ENCODE data around the gene OOEP.
"Not testable (repeated sequence)": the region's sequence is repeated elsewhere in the genome, so short reads cannot be mapped to it uniquely, and the experiment has no call there.

OOEP gene

GRCh38 chr6:73369563-73369962 lies at the start of gene OOEP:
Gene OOEP, minus strand, starts transcription at chr6:73369897. Its CDS starts 105 bp downstream, at chr6:73369792.
- DNase-seq (ENCODE audit: low read depth in 2 of 2): no peak

GRCh38 chr6:73418081-73418741 lies 48.5 kb upstream of the OOEP start:
- no peak for DNase-seq (ENCODE audit: low read depth in 2 of 2)

- DNase-seq (ENCODE audit: low read depth in 2 of 2): no peak
These were observed 43.4 kb upstream of the OOEP start for GRCh38 chr6:73413102-73413501.

- no peak for DNase-seq (ENCODE audit: low read depth in 2 of 2)
These were observed 39.7 kb upstream of the OOEP start for GRCh38 chr6:73409395-73409794.

GRCh38 chr6:73400656-73401055 lies 31.0 kb upstream of the OOEP start:
- DNase-seq (ENCODE audit: low read depth in 2 of 2): no peak

GRCh38 chr6:73395875-73396274 lies 26.2 kb upstream of the OOEP start:
- DNase-seq (ENCODE audit: low read depth in 2 of 2): no peak

GRCh38 chr6:73394577-73395354 lies 25.1 kb upstream of the OOEP start, which contains the start of gene DDX43:
Gene DDX43, plus strand, starts transcription at chr6:73394828. Its CDS starts 78 bp downstream, at chr6:73394906.
- DNase-seq (ENCODE audit: low read depth in 2 of 2): peak in 1 of 2 experiments; percentile 0

GRCh38 chr6:73393278-73393677 lies 23.6 kb upstream of the OOEP start:
- DNase-seq (ENCODE audit: low read depth in 2 of 2): no peak

GRCh38 chr6:73392188-73392587 lies 22.5 kb upstream of the OOEP start:
- not testable (repeated sequence) for DNase-seq (ENCODE audit: low read depth in 2 of 2)

GRCh38 chr6:73391675-73392074 lies 22.0 kb upstream of the OOEP start:
- DNase-seq (ENCODE audit: low read depth in 2 of 2): no peak

GRCh38 chr6:73389854-73390253 lies 20.2 kb upstream of the OOEP start:
- no peak for DNase-seq (ENCODE audit: low read depth in 2 of 2)

- peak; percentile 12 to 15 for DNase-seq (ENCODE audit: low read depth in 2 of 2)
These were observed 19.3 kb upstream of the OOEP start for GRCh38 chr6:73388800-73389512.

GRCh38 chr6:73388433-73388799 lies 18.7 kb upstream of the OOEP start:
- no peak for DNase-seq (ENCODE audit: low read depth in 2 of 2)

GRCh38 chr6:73382462-73383113 lies 12.9 kb upstream of the OOEP start:
- no peak for DNase-seq (ENCODE audit: low read depth in 2 of 2)

- DNase-seq (ENCODE audit: low read depth in 2 of 2): not testable (repeated sequence)
These were observed 11.8 kb upstream of the OOEP start for GRCh38 chr6:73381531-73381930.

GRCh38 chr6:73377225-73377624 lies 7.5 kb upstream of the OOEP start:
- no peak for DNase-seq (ENCODE audit: low read depth in 2 of 2)

GRCh38 chr6:73375216-73375615 lies 5.5 kb upstream of the OOEP start:
- no peak for DNase-seq (ENCODE audit: low read depth in 2 of 2)

- DNase-seq (ENCODE audit: low read depth in 2 of 2): no peak
These were observed 2.8 kb upstream of the OOEP start for GRCh38 chr6:73372516-73372915.

- DNase-seq (ENCODE audit: low read depth in 2 of 2): no peak
These were observed 2.3 kb upstream of the OOEP start for GRCh38 chr6:73371984-73372383.

GRCh38 chr6:73369157-73369556 lies 540 bp downstream of the OOEP start:
- DNase-seq (ENCODE audit: low read depth in 2 of 2): no peak

GRCh38 chr6:73368675-73369074 lies 1.0 kb downstream of the OOEP start:
- DNase-seq (ENCODE audit: low read depth in 2 of 2): no peak

- DNase-seq (ENCODE audit: low read depth in 2 of 2): no peak
These were observed 1.8 kb downstream of the OOEP start for GRCh38 chr6:73367761-73368355.
